T-helper 1 cell treated with Interleukin-12 subunit alpha and Interleukin-12 subunit beta and Interleukin-4 antibody, amounts not matched to agents 30 μg/mL and 1 μg/mL, for 36 hours (primary cell): Measurements from ENCODE around the gene IGSF11.

Source experiments
- H3K27ac Mint-ChIP-seq: one replicate; pipeline ENCODE4 v1.8.0; 2021; ENCODE audit warnings: mild to moderate bottlenecking, mixed read lengths
- H3K27me3 Mint-ChIP-seq: one replicate; pipeline ENCODE4 v1.8.0; 2021; ENCODE audit warnings: low read depth, mixed read lengths
- H3K36me3 Mint-ChIP-seq: one replicate; pipeline ENCODE4 v1.8.0; 2021; ENCODE audit warnings: low read depth, mixed read lengths
- H3K4me1 Mint-ChIP-seq: one replicate; pipeline ENCODE4 v1.8.0; 2021; ENCODE audit warnings: low read depth, mixed read lengths
- H3K4me3 Mint-ChIP-seq: one replicate; pipeline ENCODE4 v1.8.0; 2021; ENCODE audit warnings: mild to moderate bottlenecking, moderate library complexity, mixed read lengths
- H3K9me3 Mint-ChIP-seq: one replicate; pipeline ENCODE4 v1.8.0; 2021; ENCODE audit warnings: mixed read lengths

The IGSF11 gene

DNA sequence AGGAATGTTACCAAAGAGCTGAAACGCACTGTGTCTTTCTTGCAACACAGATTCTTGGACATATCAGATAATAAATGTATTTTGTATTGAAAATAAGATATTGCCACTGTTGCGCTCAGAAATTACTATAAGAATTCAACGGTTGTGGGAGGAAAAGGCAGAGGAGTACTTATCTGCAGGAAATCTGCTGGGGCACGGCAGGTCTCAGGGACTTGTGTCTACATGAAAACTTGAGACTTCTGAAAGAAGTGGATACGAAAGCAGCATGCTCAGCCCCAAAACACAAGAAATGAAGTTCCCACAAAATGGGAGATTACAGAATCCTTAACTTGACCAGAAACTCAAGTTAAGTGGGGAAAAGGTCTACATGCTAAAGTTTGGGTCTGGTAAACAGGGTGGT lies 86.5 kb downstream of the IGSF11 start:
- peaks cover 14% of the 10 kb centered on the region for H3K4me1 Mint-ChIP-seq
- no peak overlapping the region for H3K27ac Mint-ChIP-seq
- no peaks in the 10 kb centered on the region for H3K27me3 Mint-ChIP-seq
- H3K36me3 Mint-ChIP-seq: no peaks in the 10 kb centered on the region
- H3K4me3 Mint-ChIP-seq: no peak overlapping the region
- no peaks in the 10 kb centered on the region for H3K9me3 Mint-ChIP-seq

DNA sequence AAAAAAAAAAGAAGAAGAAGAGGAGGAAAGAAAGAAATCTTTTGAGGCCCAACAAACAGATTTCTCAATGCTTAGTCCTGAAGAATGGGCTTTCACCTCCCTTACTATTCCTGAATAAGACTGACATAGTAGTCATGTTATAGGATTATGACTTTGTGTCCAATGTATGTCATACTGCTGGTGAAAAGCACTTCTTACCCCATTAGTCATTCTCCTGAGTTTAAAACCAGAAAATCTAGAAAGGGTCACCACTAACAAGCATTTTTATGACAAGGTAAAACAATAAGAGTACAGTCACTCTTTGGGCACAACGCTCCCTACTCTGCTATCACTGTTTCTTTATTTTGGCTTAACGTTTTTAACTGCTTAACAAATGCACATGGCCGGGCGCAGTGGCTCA lies 88.2 kb downstream of the IGSF11 start:
- H3K27ac Mint-ChIP-seq: no peak overlapping the region
- no peaks in the 10 kb centered on the region for H3K27me3 Mint-ChIP-seq
- H3K36me3 Mint-ChIP-seq: no peaks in the 10 kb centered on the region
- peaks cover 24% of the 10 kb centered on the region for H3K4me1 Mint-ChIP-seq
- H3K4me3 Mint-ChIP-seq: no peak overlapping the region
- H3K9me3 Mint-ChIP-seq: no peaks in the 10 kb centered on the region

DNA sequence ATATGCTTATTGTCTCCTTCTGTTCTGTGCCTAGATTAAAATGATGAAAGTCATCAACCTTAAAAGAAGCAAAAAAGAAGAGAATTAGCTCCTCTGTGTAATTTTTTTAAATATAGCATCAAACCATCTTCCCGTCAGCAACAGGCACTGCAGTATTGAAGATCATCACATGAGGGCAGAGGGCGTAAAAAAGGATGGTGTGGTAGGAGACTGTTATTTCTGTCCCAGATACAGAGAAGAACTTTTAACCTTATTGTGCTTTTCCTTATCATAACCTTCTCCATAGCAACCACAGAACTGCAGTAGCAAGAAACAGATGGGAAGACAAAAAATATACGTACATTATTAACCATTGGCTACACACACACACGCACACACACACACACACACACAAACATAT lies 88.8 kb downstream of the IGSF11 start:
- Mint-ChIP-seq H3K36me3 (no peaks in the 10 kb centered on the region), H3K9me3 (no peaks in the 10 kb centered on the region), H3K4me3 (no peak overlapping the region), H3K27ac (no peak overlapping the region), H3K4me1 (peaks cover 24% of the 10 kb centered on the region), H3K27me3 (no peaks in the 10 kb centered on the region)

DNA sequence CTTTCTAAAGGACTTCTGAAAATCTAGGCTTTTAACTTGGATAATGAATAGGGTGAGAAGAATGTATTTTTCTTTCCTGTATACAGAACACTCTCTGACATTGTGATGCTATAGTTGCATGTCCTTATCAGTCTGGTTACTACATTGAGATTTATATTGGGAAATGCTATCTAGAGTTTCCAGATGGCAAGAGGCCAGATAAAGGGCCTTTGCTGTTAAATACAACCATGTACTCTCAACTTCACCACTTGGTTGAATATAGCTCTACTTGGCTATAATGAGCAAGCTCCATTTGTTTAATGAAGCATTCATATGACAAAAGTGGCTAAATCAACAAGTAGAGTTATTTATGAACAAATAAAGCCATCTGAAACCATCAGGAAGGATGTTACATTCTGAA lies 91.0 kb downstream of the IGSF11 start:
- H3K27me3 Mint-ChIP-seq: no peaks in the 10 kb centered on the region

DNA sequence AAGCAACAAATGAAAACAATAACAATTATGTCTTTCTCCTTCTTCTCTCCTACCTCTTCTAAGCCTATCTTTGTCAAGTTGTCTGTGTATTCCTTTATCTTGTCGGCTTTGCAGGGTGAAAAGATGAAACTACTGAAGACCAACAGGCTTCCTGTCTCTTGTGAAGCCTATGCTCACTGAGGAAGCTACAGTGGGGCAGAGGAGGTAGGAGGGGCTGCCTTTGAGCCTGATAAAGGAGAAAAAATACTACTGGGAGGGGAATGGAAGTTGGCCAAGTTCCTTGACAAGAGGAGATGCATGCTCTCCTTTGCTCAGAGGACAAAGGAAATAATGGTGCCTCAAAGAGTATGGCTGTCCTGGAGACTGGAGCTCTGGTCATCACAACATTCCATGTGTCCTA lies 92.0 kb downstream of the IGSF11 start:
- Mint-ChIP-seq H3K9me3 (no peaks in the 10 kb centered on the region), H3K27ac (no peak overlapping the region), H3K36me3 (no peaks in the 10 kb centered on the region), H3K27me3 (no peaks in the 10 kb centered on the region), H3K4me1 (peaks cover 18% of the 10 kb centered on the region), H3K4me3 (no peak overlapping the region)

More for the DNA sequence above, 91.0 kb downstream of the IGSF11 start:
- H3K4me3 Mint-ChIP-seq: no peak overlapping the region
- peaks cover 18% of the 10 kb centered on the region for H3K4me1 Mint-ChIP-seq
- H3K27ac Mint-ChIP-seq: no peak overlapping the region
- no peaks in the 10 kb centered on the region for H3K9me3 Mint-ChIP-seq
- H3K36me3 Mint-ChIP-seq: no peaks in the 10 kb centered on the region

DNA sequence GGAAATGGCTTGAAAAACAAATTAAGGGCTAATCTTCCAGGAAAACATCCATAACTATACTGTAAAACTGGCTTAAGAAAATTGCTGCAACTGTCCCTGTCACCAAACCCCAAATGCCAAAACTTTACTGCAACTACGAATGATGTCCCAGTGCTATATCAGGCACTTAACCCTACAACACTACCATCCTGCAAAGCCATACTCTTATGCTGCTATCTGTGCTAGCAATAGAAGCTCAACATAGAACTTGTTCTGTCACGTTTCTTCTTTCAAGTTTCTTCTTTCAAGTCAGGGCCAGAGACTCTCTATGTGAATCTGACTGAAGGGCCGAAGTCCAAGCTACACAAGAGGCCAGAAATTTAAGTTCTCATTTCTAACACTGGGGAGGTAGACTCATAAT lies 92.5 kb downstream of the IGSF11 start:
- H3K27me3 Mint-ChIP-seq: no peaks in the 10 kb centered on the region
- H3K4me3 Mint-ChIP-seq: no peak overlapping the region
- H3K36me3 Mint-ChIP-seq: no peaks in the 10 kb centered on the region
- H3K27ac Mint-ChIP-seq: no peak overlapping the region
- H3K4me1 Mint-ChIP-seq: peaks cover 18% of the 10 kb centered on the region
- no peaks in the 10 kb centered on the region for H3K9me3 Mint-ChIP-seq

DNA sequence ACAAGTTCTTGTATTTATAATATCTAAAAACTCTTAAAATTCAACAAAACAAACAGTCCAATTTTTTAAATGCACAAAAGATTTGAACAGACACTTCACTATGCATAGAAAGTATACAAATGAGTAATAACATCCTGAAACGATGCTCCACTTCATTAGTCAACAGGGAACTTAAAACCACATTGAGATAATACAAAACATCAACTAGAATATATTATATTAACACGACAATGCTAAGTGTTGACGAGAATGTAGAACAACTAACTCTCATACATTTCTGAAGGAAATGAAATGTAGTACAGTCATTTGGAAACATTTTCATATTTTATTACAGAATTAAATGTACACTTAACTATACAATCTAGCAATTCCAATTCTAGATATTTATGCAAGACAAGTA lies 93.4 kb downstream of the IGSF11 start:
- H3K36me3 Mint-ChIP-seq: no peaks in the 10 kb centered on the region
- H3K27me3 Mint-ChIP-seq: no peaks in the 10 kb centered on the region
- no peak overlapping the region for H3K4me3 Mint-ChIP-seq
- peaks cover 18% of the 10 kb centered on the region for H3K4me1 Mint-ChIP-seq
- no peak overlapping the region for H3K27ac Mint-ChIP-seq
- H3K9me3 Mint-ChIP-seq: no peaks in the 10 kb centered on the region

DNA sequence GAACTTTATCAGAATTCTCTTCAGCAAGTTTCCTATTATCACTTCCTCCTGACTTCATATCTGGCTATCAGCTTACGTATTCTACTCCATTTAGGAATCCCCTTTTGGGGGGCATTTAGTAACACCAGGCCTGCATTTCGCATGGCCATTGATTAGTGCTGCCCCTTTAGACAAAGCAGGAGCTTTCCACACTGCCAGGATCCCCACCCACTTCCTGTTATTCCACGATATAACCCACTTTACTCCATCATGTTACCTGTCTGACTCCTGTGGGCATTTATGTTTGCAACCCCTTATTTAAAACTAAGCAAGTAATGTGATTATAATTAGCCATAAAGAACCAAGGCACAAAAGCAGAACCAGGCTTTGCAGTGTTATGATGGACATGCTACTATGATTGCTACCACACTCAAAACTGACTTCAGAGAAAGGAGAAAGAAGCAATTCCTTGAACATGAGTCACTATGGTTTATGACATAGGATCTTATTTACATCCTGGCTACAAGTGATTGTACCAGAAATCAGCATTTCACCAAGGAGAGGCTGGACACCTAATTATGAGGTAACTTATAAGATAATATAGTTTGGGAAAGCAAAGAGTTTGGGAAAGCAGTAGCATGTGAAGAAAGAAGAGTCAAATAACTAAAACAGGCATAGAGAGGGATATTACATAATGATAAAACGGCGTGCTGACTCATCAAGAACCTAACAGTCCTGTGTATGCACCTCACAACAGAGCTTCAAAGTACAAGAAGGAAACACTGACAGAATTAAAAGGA lies 96.3 kb downstream of the IGSF11 start:
- no peaks in the 10 kb centered on the region for H3K27me3 Mint-ChIP-seq
- no peaks in the 10 kb centered on the region for H3K9me3 Mint-ChIP-seq
- peaks cover 18% of the 10 kb centered on the region for H3K4me1 Mint-ChIP-seq
- no peak overlapping the region for H3K4me3 Mint-ChIP-seq
- no peaks in the 10 kb centered on the region for H3K36me3 Mint-ChIP-seq
- peak overlapping the region; percentile 79 for H3K27ac Mint-ChIP-seq

DNA sequence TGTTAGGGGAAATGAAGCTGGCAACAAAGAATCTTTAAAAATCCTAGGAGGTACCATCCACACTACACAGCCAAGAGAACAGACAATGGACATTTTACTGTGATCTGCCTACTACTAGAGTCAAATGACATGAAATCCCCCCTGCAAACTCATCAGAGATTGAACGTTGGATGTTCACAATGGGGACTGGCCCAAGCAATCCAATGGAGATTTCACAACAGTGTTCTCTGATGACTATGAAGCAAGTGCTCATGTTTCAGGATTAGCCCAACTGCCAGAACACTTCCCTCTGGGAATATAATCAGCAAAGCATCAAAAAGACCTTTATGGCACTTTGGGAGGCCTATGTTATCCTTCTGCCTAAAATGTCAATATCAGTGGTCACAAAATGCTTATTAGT lies 97.8 kb downstream of the IGSF11 start:
- H3K36me3 Mint-ChIP-seq: no peaks in the 10 kb centered on the region
- H3K27me3 Mint-ChIP-seq: no peaks in the 10 kb centered on the region
- H3K27ac Mint-ChIP-seq: no peak overlapping the region
- peaks cover 12% of the 10 kb centered on the region for H3K4me1 Mint-ChIP-seq
- no peak overlapping the region for H3K4me3 Mint-ChIP-seq
- H3K9me3 Mint-ChIP-seq: no peaks in the 10 kb centered on the region

DNA sequence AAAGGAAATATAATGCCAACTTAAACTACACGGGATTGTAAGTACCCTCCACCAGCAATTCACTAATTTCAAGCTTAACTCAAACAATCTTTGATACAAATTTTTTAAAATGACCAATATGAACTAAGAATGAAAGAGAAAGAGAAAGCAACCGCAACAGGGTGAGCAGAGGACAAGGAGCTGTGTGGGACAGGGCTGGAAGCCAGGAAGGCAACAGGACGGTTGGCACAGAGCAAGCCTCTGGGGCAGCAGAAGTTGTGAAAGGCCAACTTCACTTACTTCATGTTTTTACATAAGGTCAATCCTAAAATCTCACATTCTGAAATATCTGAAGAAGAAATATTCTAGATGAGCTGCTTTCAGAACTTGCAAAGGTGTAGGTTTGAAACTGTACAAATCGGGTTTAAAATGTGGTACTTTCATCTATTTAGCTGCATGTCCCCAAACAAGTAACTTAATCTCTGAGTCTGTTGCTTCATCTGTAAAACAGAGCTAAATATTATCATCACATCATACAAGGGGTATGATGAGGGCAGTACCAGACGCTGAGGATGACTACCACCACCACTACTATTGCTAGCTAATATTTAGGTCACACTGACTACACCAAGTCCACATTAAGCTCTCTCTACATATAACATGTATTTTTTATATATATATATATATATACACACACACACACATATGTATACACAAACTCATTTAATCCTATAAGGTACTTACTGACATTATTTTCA lies 101.7 kb downstream of the IGSF11 start:
- no peaks in the 10 kb centered on the region for H3K36me3 Mint-ChIP-seq
- H3K9me3 Mint-ChIP-seq: no peaks in the 10 kb centered on the region
- H3K27me3 Mint-ChIP-seq: peaks cover 3% of the 10 kb centered on the region
- H3K27ac Mint-ChIP-seq: no peak overlapping the region
- peaks cover 2% of the 10 kb centered on the region for H3K4me1 Mint-ChIP-seq
- H3K4me3 Mint-ChIP-seq: no peak overlapping the region

DNA sequence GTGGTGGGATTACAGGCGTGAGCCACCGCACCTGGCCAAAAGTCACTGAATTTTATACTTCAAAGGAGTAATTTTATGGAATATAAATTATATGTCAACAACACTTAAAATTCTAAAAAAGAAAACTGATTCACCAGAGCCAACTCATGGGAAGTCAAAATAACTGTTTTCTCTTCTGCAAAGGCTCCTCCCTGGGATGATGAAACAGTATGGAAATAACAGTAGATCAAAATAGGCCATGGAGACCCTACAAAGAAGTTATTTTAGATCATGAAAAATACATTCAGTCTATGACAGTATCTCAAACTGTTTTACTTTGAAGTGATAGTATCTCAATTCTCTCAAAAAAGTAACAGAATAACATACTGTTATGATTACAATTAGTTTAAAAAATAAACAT lies 102.7 kb downstream of the IGSF11 start:
- Mint-ChIP-seq H3K27ac (no peak overlapping the region), H3K36me3 (no peaks in the 10 kb centered on the region), H3K27me3 (peaks cover 4% of the 10 kb centered on the region), H3K4me3 (no peak overlapping the region), H3K9me3 (no peaks in the 10 kb centered on the region), H3K4me1 (peaks cover 2% of the 10 kb centered on the region)

DNA sequence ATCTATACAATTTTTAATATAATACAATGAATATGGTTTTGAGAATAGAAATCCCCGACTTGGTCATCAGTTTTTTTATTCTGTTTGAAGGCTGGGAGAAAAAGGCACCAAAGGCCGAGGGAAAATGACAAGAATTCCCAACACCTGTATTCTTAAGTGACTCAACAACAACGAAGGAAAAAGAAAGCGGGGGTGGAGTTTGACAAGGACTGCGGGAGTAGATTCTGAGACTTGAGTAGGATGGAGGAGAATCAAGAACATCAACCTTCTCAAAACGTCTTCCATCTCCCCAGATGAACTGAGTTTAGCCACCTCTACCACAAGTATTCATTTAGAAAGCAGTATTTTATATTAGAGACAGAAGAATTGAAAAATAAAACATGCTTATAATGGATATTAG lies 107.2 kb downstream of the IGSF11 start:
- H3K36me3 Mint-ChIP-seq: no peaks in the 10 kb centered on the region

DNA sequence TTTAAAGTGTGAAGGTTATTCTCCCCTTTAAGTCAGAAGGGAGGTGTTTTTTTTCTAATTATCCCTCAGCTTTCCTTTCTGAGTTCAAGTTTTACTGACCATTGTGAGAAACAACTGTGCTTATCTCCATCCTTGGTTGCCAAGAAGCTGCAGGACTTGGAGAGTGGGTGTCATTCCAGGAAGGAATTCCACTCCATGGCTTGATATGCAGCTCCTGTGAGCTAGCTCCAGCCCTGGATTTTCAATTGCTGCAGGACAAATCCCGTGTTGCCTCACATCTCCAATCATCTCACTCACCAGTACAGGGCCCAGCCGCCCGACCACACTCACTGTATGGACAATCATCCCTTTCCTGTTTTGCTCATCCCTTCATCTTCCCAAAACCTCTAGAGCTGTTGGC lies 122.5 kb downstream of the IGSF11 start:
- no peak overlapping the region for H3K4me3 Mint-ChIP-seq
- H3K4me1 Mint-ChIP-seq: no peaks in the 10 kb centered on the region
- no peak overlapping the region for H3K27ac Mint-ChIP-seq

More for the DNA sequence above, 107.2 kb downstream of the IGSF11 start:
- Mint-ChIP-seq H3K27ac (no peak overlapping the region), H3K4me1 (no peaks in the 10 kb centered on the region), H3K4me3 (no peak overlapping the region), H3K9me3 (no peaks in the 10 kb centered on the region), H3K27me3 (peaks cover 4% of the 10 kb centered on the region)

DNA sequence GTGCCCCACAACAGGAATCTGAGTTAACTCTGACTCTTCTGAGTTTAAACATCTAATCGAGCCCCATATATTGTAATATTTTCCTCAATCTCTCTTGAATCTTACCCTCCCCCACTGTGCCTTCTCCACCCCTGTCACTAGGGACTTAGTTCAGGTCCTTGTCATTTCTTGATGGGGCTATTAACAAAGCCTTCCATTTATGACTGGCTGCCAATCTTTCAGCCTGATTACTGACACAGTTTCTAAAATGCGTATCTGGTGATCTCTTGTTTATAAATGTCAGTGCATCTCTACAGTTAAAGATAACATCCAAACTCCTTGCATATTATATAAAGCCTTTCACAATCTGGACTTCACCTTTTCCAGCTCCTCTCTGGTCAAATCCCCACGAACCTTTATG lies 124.3 kb downstream of the IGSF11 start:
- Mint-ChIP-seq H3K4me1 (no peaks in the 10 kb centered on the region), H3K4me3 (no peak overlapping the region), H3K27me3 (peaks cover 10% of the 10 kb centered on the region), H3K27ac (no peak overlapping the region), H3K9me3 (no peaks in the 10 kb centered on the region), H3K36me3 (no peaks in the 10 kb centered on the region)

More for the DNA sequence above, 122.5 kb downstream of the IGSF11 start:
- Mint-ChIP-seq H3K36me3 (no peaks in the 10 kb centered on the region), H3K9me3 (no peaks in the 10 kb centered on the region), H3K27me3 (peaks cover 9% of the 10 kb centered on the region)

DNA sequence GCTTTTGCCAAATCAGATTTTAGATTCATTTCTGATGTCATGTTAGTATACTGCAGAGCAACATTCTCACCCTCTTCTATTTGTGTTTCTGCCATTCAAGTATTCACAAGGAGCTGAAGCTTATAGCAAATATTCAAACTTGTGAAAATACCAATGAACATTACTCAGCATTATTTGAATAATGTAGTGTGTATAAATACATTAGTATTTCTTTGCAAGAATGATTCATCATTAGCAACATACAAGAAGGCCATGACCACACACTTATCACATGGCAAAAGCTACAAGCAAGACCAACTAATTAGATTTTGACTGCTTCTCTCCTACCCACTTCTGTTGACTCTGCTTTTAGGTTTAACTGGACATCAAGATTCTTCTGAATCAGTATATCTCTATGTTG lies 124.9 kb downstream of the IGSF11 start:
- Mint-ChIP-seq H3K4me3 (no peak overlapping the region), H3K27me3 (peaks cover 10% of the 10 kb centered on the region), H3K9me3 (no peaks in the 10 kb centered on the region), H3K4me1 (no peaks in the 10 kb centered on the region), H3K27ac (no peak overlapping the region), H3K36me3 (no peaks in the 10 kb centered on the region)
